HG03457 (cell line): ENCODE measurements around the gene KMT2A.
A peak's percentile ranks its signal among the peaks of the same experiment; 100 is the strongest.
"Not testable (repeated sequence)": the region's sequence is repeated elsewhere in the genome, so short reads cannot be mapped to it uniquely, and the experiment has no call there.

Experiments used
- ATAC-seq: cut with Tn5 transposase; IDR thresholded peaks from one replicate; pipeline ENCODE4 v1.9.1; 2021; ENCODE audit warnings: moderate number of reproducible peaks; ENCODE audit not compliant: unreplicated experiment

KMT2A gene

GRCh38 chr11:118434553-118435289 is 1.6 kb upstream of the KMT2A start:
- ATAC-seq = no peak

DNA sequence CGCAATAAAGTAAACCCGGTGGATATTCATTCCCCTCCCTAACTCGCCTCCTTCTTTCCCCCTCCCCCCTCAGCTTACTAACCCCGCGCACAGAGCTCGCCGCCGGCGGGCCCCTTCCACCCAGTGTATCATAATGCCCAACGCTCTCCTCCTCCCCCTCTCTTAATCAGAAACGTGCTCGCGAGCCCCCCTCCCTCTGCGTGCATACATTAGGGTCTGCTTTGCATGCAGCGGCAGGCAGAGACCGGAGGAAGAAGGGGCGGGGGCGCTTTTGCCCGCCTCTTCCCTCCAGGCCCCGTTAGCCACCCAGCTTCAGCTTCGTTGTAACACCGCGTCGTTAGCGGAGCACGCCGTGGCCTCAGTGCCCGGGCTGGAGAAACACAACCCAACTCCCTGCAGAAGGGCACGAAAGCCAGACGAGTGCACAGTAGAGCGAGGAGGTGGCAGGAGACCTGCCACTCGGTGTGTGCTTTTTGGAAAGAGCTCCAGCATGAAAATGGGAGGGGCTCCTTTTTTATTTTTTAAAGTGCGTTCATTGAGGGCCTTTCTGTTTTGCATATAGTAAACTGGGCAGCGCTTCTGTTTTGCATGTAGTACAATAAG is 901 bp upstream of the KMT2A start:
- peak; percentile 12 for ATAC-seq

- peak; percentile 3 for ATAC-seq
Observed at GRCh38 chr11:118436639-118437207, 431 bp downstream of the KMT2A start.

DNA sequence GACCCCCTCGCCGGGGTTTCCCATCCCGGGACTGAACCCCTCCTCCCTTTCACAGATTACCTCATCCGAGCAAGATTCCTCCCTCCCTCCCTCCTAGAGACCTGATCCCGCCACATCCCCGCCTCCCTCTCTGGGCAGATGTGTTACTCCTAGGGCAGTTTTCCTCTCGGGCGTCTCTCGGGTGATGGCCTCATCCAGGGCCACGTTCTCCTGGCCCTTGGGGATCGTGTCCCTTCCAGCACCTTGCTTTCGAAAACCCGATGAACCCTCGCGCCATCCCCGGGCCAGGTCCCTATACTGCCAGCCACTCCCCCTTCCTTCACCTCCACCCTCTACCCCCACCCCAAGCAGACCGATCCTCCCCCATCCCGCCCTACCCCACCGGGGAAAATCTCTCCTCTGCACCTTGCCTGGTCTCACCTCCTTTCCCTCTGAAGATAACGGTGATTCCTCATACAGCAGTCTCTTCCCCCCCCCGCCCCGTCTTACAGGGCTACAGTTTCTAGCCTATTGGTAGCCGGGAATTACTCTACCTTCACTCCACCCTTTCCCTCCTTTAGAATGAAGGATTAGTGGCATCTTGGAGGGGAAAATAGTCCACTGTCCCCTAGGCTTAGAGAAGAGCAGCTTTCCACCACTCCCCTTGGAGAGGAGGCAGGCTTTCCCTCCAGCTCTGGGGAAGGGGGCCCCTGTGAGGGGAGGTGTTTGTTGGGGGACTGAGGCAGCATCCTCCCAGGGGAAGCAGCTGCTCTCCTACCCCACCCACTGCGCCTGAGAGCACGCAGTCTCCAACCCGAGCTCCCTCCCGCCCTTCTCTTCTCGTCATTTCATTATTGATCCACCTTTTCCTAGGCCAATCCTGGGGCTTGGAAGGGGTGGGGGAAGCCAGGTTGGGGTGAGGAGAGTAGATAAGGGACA is 1.2 kb downstream of the KMT2A start:
- ATAC-seq = no peak

GRCh38 chr11:118438314-118438931 is 2.1 kb downstream of the KMT2A start:
- no peak for ATAC-seq

- no peak for ATAC-seq
Observed at GRCh38 chr11:118439646-118440045, 3.4 kb downstream of the KMT2A start.

DNA sequence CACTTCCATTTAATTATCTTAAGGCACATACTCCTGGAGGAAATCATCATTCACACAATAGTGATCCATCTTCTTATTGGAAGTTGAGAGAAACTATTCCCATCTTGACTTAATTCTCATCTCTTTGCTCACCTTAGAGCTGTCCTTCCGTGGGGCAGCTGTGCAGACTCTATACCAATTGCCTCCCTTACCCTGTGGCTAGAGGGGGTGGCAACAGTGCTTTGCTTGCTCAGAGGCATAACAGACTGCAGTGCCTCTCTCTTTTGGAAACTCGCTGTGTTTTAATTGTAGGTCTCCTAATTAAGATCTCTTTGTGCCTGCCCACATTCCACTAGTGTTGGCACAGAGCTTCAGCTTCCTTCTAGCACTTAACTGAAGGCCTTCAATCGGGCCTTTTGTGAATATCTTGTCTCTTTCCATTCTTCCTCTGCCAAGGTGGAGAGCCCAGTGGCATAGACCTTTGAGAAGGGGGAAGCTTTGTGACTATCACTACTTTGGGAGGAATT is 5.5 kb downstream of the KMT2A start:
- ATAC-seq = no peak

- no peak for ATAC-seq
Observed at GRCh38 chr11:118442301-118442700, 6.0 kb downstream of the KMT2A start.

- ATAC-seq = no peak
Observed at GRCh38 chr11:118442908-118443589, 6.8 kb downstream of the KMT2A start.

DNA sequence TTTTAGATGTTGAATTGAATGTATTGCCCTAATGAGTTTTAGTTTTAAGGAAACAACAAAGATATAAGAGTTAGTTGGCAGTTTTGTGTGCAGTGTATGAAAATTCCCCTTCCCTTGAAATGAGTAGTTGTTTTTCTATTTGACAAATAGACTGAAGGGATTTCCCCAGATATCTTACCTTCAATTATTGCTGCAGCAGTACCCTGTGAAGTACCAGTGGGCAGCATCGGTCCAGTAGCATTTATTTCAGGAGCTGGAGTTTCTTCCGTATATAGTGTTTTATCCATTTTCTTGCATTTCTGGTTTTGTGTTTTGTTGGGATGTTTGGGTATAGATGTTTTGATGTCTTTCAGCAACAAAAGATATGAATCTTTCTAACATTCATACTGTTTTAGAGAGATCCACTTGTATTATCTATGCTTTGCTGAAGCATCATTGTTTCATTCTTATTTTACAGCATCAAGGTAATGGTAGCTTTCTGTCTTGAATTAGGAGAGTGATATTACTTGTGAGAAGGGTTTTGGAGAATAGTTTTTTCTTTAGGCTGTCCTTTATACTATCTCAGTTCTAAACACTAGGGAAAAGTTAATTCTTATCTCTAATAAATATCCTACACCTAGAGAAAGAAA is 7.4 kb downstream of the KMT2A start:
- no peak for ATAC-seq

DNA sequence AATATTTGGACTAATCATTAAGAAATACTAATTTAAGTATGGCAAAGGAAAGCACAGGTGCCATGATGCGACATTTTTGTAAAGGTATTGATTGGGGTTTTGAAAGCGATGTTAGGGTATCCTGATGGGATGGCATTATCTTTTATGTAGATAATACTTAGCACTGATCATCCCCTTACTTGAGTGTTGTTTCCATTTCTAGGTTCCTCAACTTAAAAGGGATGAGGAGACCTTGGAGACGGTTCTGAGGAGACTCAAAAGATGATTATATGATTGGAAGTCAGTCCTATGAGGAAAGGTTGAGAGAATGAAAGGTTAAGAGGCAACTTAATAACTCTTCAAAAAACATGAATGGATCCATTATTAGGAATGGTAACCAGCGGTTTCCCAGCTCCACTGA is 11.1 kb downstream of the KMT2A start:
- no peak for ATAC-seq

GRCh38 chr11:118448294-118448693 is 12.0 kb downstream of the KMT2A start:
- ATAC-seq = peak; percentile 67

GRCh38 chr11:118449316-118449918 is 13.1 kb downstream of the KMT2A start:
- no peak for ATAC-seq

GRCh38 chr11:118450451-118450850 is 14.2 kb downstream of the KMT2A start:
- no peak for ATAC-seq

DNA sequence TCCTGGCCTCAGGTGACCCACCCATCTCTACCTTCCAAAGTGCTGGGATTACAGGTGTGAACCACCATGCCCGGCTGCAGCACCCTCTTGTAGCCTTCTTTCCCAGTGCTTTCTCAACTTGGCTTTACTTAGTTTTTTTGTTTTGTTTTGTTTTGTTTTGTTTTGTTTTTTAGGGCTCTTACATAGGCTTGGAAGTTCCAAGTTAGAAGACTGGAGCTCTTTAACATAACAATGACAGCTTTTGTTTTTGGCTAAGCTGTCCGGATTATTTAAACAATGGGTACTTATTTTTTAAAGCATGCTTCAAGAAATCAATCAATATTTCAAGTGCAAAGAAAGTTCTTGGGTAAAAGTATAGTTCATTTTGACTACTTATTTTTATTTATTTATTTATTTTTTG is 25.9 kb downstream of the KMT2A start:
- ATAC-seq = no peak

GRCh38 chr11:118468968-118469367 is 32.7 kb downstream of the KMT2A start:
- not testable (repeated sequence) for ATAC-seq

DNA sequence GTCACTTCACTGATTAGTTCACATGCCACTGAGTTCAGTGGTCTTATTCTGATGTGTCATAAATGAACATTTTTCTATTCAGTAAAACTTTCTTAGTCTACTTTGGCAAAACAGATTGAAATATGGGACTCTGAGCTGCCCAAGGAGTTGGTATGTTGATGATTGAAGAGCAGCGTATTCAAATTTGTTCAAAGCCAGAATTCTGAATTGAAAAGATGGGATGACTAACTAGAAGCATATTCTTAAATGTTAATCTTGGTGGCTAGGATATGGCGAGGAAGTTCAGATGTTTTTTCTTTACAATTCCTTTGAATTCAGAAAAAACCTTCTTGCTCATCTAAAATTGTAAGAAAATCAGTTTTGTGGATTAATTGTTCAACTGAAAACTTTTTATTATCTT is 34.7 kb downstream of the KMT2A start:
- no peak for ATAC-seq

DNA sequence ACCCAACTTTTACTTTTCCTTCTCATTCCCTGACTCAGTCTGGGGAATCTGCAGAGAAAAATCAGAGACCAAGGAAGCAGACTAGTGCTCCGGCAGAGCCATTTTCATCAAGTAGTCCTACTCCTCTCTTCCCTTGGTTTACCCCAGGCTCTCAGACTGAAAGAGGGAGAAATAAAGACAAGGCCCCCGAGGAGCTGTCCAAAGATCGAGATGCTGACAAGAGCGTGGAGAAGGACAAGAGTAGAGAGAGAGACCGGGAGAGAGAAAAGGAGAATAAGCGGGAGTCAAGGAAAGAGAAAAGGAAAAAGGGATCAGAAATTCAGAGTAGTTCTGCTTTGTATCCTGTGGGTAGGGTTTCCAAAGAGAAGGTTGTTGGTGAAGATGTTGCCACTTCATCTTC is 37.2 kb downstream of the KMT2A start:
- no peak for ATAC-seq

DNA sequence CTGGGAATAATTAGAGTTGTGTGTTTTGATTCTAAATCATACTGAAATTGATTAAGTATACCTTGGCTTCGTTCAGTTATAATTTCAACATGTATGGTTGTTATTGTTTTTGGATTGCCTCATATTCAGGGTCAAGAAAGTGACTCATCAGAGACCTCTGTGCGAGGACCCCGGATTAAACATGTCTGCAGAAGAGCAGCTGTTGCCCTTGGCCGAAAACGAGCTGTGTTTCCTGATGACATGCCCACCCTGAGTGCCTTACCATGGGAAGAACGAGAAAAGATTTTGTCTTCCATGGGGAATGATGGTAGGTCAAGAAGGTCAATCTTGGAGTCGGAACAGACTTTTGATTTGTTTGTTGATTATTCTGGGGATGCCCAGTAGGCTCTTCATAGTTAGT is 40.4 kb downstream of the KMT2A start:
- ATAC-seq = no peak
